H9 (cell line): ENCODE measurements around the gene CMSS1. TPM values are rescaled to one million over a fixed set of nuclear protein-coding genes. Genes with fewer than 3 reads are reported as not detected.

Experiments
- DNase-seq: peaks from one replicate; pipeline ENCODE4 v3.0.0-alpha.2; 2017
- H2AFZ ChIP-seq: one replicate; pipeline ENCODE4 v1.6.1; 2013; ENCODE audit warnings: mild to moderate bottlenecking, low read length, control low read depth, moderate library complexity
- H2AK5ac ChIP-seq: 2 replicates; pipeline ENCODE4 v1.6.1; 2013; ENCODE audit warnings: low read length, control low read depth, mixed read lengths; ENCODE audit not compliant: insufficient read length
- H2BK120ac ChIP-seq: one replicate; pipeline ENCODE4 v1.6.1; 2013; ENCODE audit warnings: low read depth, mild to moderate bottlenecking, low read length, control low read depth, inconsistent platforms; ENCODE audit not compliant: poor library complexity, severe bottlenecking
- H2BK12ac ChIP-seq: 2 replicates; pipeline ENCODE4 v1.6.1; 2013; ENCODE audit warnings: low read length, control low read depth, mixed read lengths, low read depth; ENCODE audit not compliant: insufficient read length
- H2BK15ac ChIP-seq: 2 replicates; pipeline ENCODE4 v1.6.1; 2013; ENCODE audit warnings: low read depth, low read length, control low read depth
- H2BK20ac ChIP-seq: one replicate; pipeline ENCODE4 v1.6.1; 2013; ENCODE audit warnings: low read depth, mild to moderate bottlenecking, low read length, control low read depth, inconsistent platforms; ENCODE audit not compliant: poor library complexity, severe bottlenecking
- H2BK5ac ChIP-seq: 2 replicates; pipeline ENCODE4 v1.6.1; 2013; ENCODE audit warnings: low read length, control low read depth, mixed read lengths; ENCODE audit not compliant: insufficient read length
- H3K14ac ChIP-seq: 2 replicates; pipeline ENCODE4 v1.6.1; 2013; ENCODE audit warnings: low read length, control low read depth; ENCODE audit not compliant: insufficient read depth
- H3K18ac ChIP-seq: 2 replicates; pipeline ENCODE4 v1.6.1; 2013; ENCODE audit warnings: low read depth, mild to moderate bottlenecking, mixed read lengths, low read length, control low read depth; ENCODE audit not compliant: insufficient read length
- H3K23ac ChIP-seq: 2 replicates; pipeline ENCODE4 v1.6.1; 2013; ENCODE audit warnings: low read length, control low read depth, mixed read lengths, low read depth; ENCODE audit not compliant: insufficient read length
- H3K23me2 ChIP-seq: 2 replicates; pipeline ENCODE4 v1.6.1; 2013; ENCODE audit warnings: low read depth, mild to moderate bottlenecking, mixed read lengths, low read length, control low read depth; ENCODE audit not compliant: insufficient read length, poor library complexity, severe bottlenecking
- H3K27ac ChIP-seq: 2 replicates; pipeline ENCODE4 v1.5.1; 2013; ENCODE audit warnings: low read length, control low read depth, mixed read lengths, low read depth; ENCODE audit not compliant: insufficient read length
- H3K27me3 ChIP-seq: 2 replicates; pipeline ENCODE4 v1.6.1; 2013; ENCODE audit warnings: low read length, control low read depth, inconsistent platforms; ENCODE audit not compliant: insufficient read depth
- H3K4ac ChIP-seq: 2 replicates; pipeline ENCODE4 v1.6.1; 2013; ENCODE audit warnings: low read depth, mild to moderate bottlenecking, control low read depth, inconsistent platforms, low read length, moderate library complexity
- H3K4me1 ChIP-seq: 2 replicates; pipeline ENCODE4 v1.6.1; 2013; ENCODE audit warnings: low read length, control low read depth, inconsistent platforms; ENCODE audit not compliant: insufficient read depth
- H3K4me2 ChIP-seq: 2 replicates; pipeline ENCODE4 v1.6.1; 2013; ENCODE audit warnings: low read length, control low read depth, mixed read lengths; ENCODE audit not compliant: insufficient read length, insufficient read depth
- H3K56ac ChIP-seq: 2 replicates; pipeline ENCODE4 v1.6.1; 2013; ENCODE audit warnings: low read depth, mild to moderate bottlenecking, mixed read lengths, low read length, control low read depth; ENCODE audit not compliant: insufficient read length
- H3K79me1 ChIP-seq: 2 replicates; pipeline ENCODE4 v1.6.1; 2013; ENCODE audit warnings: low read depth, mild to moderate bottlenecking, moderate library complexity, low read length, control low read depth, inconsistent platforms; ENCODE audit not compliant: insufficient read depth, poor library complexity, severe bottlenecking
- H3K79me2 ChIP-seq: 2 replicates; pipeline ENCODE4 v1.6.1; 2013; ENCODE audit warnings: low read length, control low read depth, inconsistent platforms; ENCODE audit not compliant: insufficient read depth
- H3K9ac ChIP-seq: 2 replicates; pipeline ENCODE4 v1.6.1; 2013; ENCODE audit warnings: low read length, control low read depth, mixed read lengths; ENCODE audit not compliant: insufficient read length; ENCODE audit errors: extremely low read depth
- H3K9me3 ChIP-seq: one replicate; pipeline ENCODE4 v1.6.1; 2013; ENCODE audit warnings: low read depth, low read length, inconsistent platforms; ENCODE audit not compliant: control insufficient read depth
- H3T11ph ChIP-seq: one replicate; pipeline ENCODE4 v1.6.1; 2013; ENCODE audit warnings: mild to moderate bottlenecking, low read length, control low read depth, inconsistent platforms
- H4K20me1 ChIP-seq: one replicate; pipeline ENCODE4 v1.6.1; 2013; ENCODE audit not compliant: control insufficient read depth, insufficient read length, insufficient read depth
- H4K5ac ChIP-seq: 2 replicates; pipeline ENCODE4 v1.6.1; 2013; ENCODE audit warnings: low read depth, mild to moderate bottlenecking, mixed read lengths, low read length, control low read depth; ENCODE audit not compliant: insufficient read length
- H4K8ac ChIP-seq: replicated peaks from 2 replicates; pipeline ENCODE4 v1.6.1; 2013; ENCODE audit warnings: low read length, control low read depth, mixed read lengths, low read depth; ENCODE audit not compliant: insufficient read length
- H4K91ac ChIP-seq: 2 replicates; pipeline ENCODE4 v1.6.1; 2013; ENCODE audit warnings: low read depth, mild to moderate bottlenecking, moderate library complexity, mixed read lengths, low read length, control low read depth; ENCODE audit not compliant: insufficient read length
- H3K27ac Mint-ChIP-seq, 3 experiments: 2 replicates in 2 of 3; 3 replicates in 1 of 3; pipeline ENCODE4 v1.8.0; 2020 to 2021; ENCODE audit warnings: mixed read lengths in 3 of 3, mild to moderate bottlenecking in 1 of 3, moderate library complexity in 1 of 3
- H3K27me3 Mint-ChIP-seq: 2 replicates; pipeline ENCODE4 v1.8.0; 2021; ENCODE audit warnings: low read depth, mild to moderate bottlenecking, moderate library complexity, mixed read lengths
- H3K36me3 Mint-ChIP-seq, 3 experiments: 2 replicates in 2 of 3; 3 replicates in 1 of 3; pipeline ENCODE4 v1.8.0; 2020 to 2021; ENCODE audit warnings: low read depth in 3 of 3, mixed read lengths in 3 of 3; ENCODE audit not compliant: insufficient read depth in 1 of 3
- H3K4me1 Mint-ChIP-seq, 2 experiments: 2 replicates each; pipeline ENCODE4 v1.8.0; 2020; ENCODE audit warnings: mixed read lengths in 2 of 2
- H3K4me3 Mint-ChIP-seq, 2 experiments: 2 replicates in 1 of 2; 3 replicates in 1 of 2; pipeline ENCODE4 v1.8.0; 2020 to 2021; ENCODE audit warnings: mild to moderate bottlenecking in 2 of 2, mixed read lengths in 2 of 2, moderate library complexity in 1 of 2
- H3K9me3 Mint-ChIP-seq, 2 experiments: 2 replicates in 1 of 2; 3 replicates in 1 of 2; pipeline ENCODE4 v1.8.0; 2020; ENCODE audit warnings: mild to moderate bottlenecking in 2 of 2, mixed read lengths in 2 of 2, moderate library complexity in 1 of 2
- CTCF ChIP-seq: fragments of 200-600 bp; sonication (generic); conservative IDR thresholded peaks from 3 replicates; pipeline ENCODE4 v1.8.0; 2021; ENCODE audit warnings: antibody characterized with exemption, mild to moderate bottlenecking
- WGBS: extraction: QIAGEN DNeasy Blood & Tissue Kit; methylation state at CpG from one replicate; pipeline ENCODE4 v1.1.7; 2013; ENCODE audit warnings: missing lambda C conversion rate, low lambda C conversion rate, mixed read lengths; ENCODE audit not compliant: insufficient read length; ENCODE audit errors: extremely low coverage; 5-methylcytosine and 5-hydroxymethylcytosine counted together
- total RNA-seq: library from RNA; stranded (reverse); gene quantifications from 2 replicates; pipeline ENCODE4 v1.2.1, GENCODE V29; 2021

The CMSS1 gene
- total RNA-seq, 1 experiment from 2014 or later = 61.8 TPM

GRCh38 chr3:100001083-100001482 lies 183.4 kb downstream of the CMSS1 start:
- no peak overlapping the region for H3K27ac Mint-ChIP-seq
- H4K91ac ChIP-seq = no peak overlapping the region
- H3K9me3 Mint-ChIP-seq = peaks cover 4 to 5% of the 10 kb centered on the region in 2 experiments; a peak in 4 of 5 replicates

More at GRCh38 chr3:100001083-100001482, 183.4 kb downstream of the CMSS1 start:
- no peak overlapping the region for H2BK12ac ChIP-seq
- Mint-ChIP-seq H3K27me3 (no peaks in the 10 kb centered on the region), H3K36me3 (peaks cover 4% of the 10 kb centered on the region in 3 experiments), H3K4me1 (peaks cover 9 to 27% of the 10 kb centered on the region in 2 experiments), H3K4me3 (no peak overlapping the region)
- no peak overlapping the region for H3K9ac ChIP-seq
- H2AK5ac ChIP-seq = no peak overlapping the region
- no peak overlapping the region for H2AFZ ChIP-seq
- no peak overlapping the region for H3K4me2 ChIP-seq
- H3K4ac ChIP-seq = no peak overlapping the region
- no peak for TF ChIP-seq CTCF
- no peak for DNase-seq
- H2BK120ac ChIP-seq = no peak overlapping the region
- no peaks in the 10 kb centered on the region for H3K23me2 ChIP-seq
- H3K27me3 ChIP-seq = no peaks in the 10 kb centered on the region
- no peak overlapping the region for H3K23ac ChIP-seq
- H3T11ph ChIP-seq = no peak overlapping the region
- H3K14ac ChIP-seq = no peak overlapping the region
- peaks cover 4% of the 10 kb centered on the region for H3K4me1 ChIP-seq
- H2BK5ac ChIP-seq = no peak overlapping the region
- no peak overlapping the region for H4K5ac ChIP-seq
- no peaks in the 10 kb centered on the region for H3K9me3 ChIP-seq
- no peak overlapping the region for H2BK20ac ChIP-seq
- H4K20me1 ChIP-seq = no peaks in the 10 kb centered on the region
- H4K8ac ChIP-seq = no peak overlapping the region
- no peaks in the 10 kb centered on the region for H3K79me1 ChIP-seq
- WGBS = no CpG with 5 or more reads among the region's 3 CpGs
- H3K27ac ChIP-seq = no peak overlapping the region
- no peak overlapping the region for H3K56ac ChIP-seq
- no peak overlapping the region for H2BK15ac ChIP-seq
- no peak overlapping the region for H3K18ac ChIP-seq
- H3K79me2 ChIP-seq = no peaks in the 10 kb centered on the region
